Tibial nerve (tissue), 4 donors: Measurements from ENCODE around the gene SLC26A2.

Experiments
- EP300 ChIP-seq, 2 donors: sonication (generic); formaldehyde crosslinking; IDR thresholded peaks; one replicate each; pipeline ENCODE4 v1.6.1; 2017; ENCODE audit warnings: antibody characterized with exemption in 2 of 2, mild to moderate bottlenecking in 1 of 2
- TF ChIP-seq, protein P1 (sequence below), 5 experiments: fragments of 200-600 bp in 3 of 5; fragments of 450-650 bp in 2 of 5; sonication (generic) in 3 of 5; IDR thresholded peaks; one replicate each; pipeline ENCODE4 v1.5.1; 2016 to 2019; ENCODE audit warnings: antibody characterized with exemption in 5 of 5, mild to moderate bottlenecking in 3 of 5, moderate library complexity in 2 of 5

- TF ChIP-seq, protein P1, sequence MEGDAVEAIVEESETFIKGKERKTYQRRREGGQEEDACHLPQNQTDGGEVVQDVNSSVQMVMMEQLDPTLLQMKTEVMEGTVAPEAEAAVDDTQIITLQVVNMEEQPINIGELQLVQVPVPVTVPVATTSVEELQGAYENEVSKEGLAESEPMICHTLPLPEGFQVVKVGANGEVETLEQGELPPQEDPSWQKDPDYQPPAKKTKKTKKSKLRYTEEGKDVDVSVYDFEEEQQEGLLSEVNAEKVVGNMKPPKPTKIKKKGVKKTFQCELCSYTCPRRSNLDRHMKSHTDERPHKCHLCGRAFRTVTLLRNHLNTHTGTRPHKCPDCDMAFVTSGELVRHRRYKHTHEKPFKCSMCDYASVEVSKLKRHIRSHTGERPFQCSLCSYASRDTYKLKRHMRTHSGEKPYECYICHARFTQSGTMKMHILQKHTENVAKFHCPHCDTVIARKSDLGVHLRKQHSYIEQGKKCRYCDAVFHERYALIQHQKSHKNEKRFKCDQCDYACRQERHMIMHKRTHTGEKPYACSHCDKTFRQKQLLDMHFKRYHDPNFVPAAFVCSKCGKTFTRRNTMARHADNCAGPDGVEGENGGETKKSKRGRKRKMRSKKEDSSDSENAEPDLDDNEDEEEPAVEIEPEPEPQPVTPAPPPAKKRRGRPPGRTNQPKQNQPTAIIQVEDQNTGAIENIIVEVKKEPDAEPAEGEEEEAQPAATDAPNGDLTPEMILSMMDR (IDR thresholded peaks at IDR 0.05): no peak
- no peak for TF ChIP-seq EP300 (IDR thresholded peaks at IDR 0.05)
These were observed 39.0 kb upstream of the SLC26A2 start for GRCh38 chr5:149921597-149921996.
